ENCODE results near the gene NOX5.
"Not testable (repeated sequence)": the region's sequence is repeated elsewhere in the genome, so short reads cannot be mapped to it uniquely, and the experiment has no call there.

The NOX5 gene

GRCh38 chr15:69014454-69014853, at the start of gene NOX5:
TSS of gene NOX5 (plus strand) at chr15:69014695. CDS start at chr15:69014736, 41 bp downstream.
- DNase-seq = no peak

- DNase-seq = no peak
Measured at GRCh38 chr15:68966996-68967395, 47.5 kb upstream of the NOX5 start.

GRCh38 chr15:68967948-68968347, 46.5 kb upstream of the NOX5 start:
- DNase-seq = no peak

GRCh38 chr15:68969298-68969697, 45.2 kb upstream of the NOX5 start:
- no peak for DNase-seq

- no peak for DNase-seq
Measured at GRCh38 chr15:68972201-68973065, 42.1 kb upstream of the NOX5 start.

GRCh38 chr15:68975651-68976160, 38.8 kb upstream of the NOX5 start:
- DNase-seq = not testable (repeated sequence)

- not testable (repeated sequence) for DNase-seq
Measured at GRCh38 chr15:68977426-68977825, 37.1 kb upstream of the NOX5 start.

- peak; percentile 36 for DNase-seq
Measured at GRCh38 chr15:68979006-68979405, 35.5 kb upstream of the NOX5 start.

- DNase-seq = peak; percentile 25
Measured at GRCh38 chr15:68979816-68980215, 34.7 kb upstream of the NOX5 start.

GRCh38 chr15:68980786-68981185, 33.7 kb upstream of the NOX5 start:
- DNase-seq = peak; percentile 50

GRCh38 chr15:68981941-68982340, 32.6 kb upstream of the NOX5 start:
- peak; percentile 96 for DNase-seq

GRCh38 chr15:68982976-68983563, 31.4 kb upstream of the NOX5 start:
- DNase-seq = no peak

- DNase-seq = no peak
Measured at GRCh38 chr15:68983961-68984481, 30.5 kb upstream of the NOX5 start.

- DNase-seq = no peak
Measured at GRCh38 chr15:68984586-68984985, 29.9 kb upstream of the NOX5 start.

GRCh38 chr15:68985361-68985891, 29.1 kb upstream of the NOX5 start:
- no peak for DNase-seq

- no peak for DNase-seq
Measured at GRCh38 chr15:68986322-68986721, 28.2 kb upstream of the NOX5 start.

- no peak for DNase-seq
Measured at GRCh38 chr15:68987120-68987519, 27.4 kb upstream of the NOX5 start.

GRCh38 chr15:68987676-68988075, 26.8 kb upstream of the NOX5 start:
- DNase-seq = no peak

- no peak for DNase-seq
Measured at GRCh38 chr15:68989541-68990230, 24.8 kb upstream of the NOX5 start.

GRCh38 chr15:68990231-68990991, 24.1 kb upstream of the NOX5 start:
- DNase-seq = no peak

GRCh38 chr15:68990992-68991500, 23.4 kb upstream of the NOX5 start:
- DNase-seq = peak; percentile 77

- DNase-seq = peak; percentile 84
Measured at GRCh38 chr15:68991723-68992122, 22.8 kb upstream of the NOX5 start.

Data from NCI-H1694 treated with DMSO at 0.1 percent for 48 hours (cell line).